Activated CD4-positive, alpha-beta T cell treated with anti-CD3 and anti-CD28 coated beads, Interleukin-2, Interleukin-6, amounts not matched to agents 100 ng/mL and 50 ng/mL, durations not matched to agents 16 hours and 8 hours (primary cell): ENCODE measurements around the gene BBS2.
"Not testable (repeated sequence)": the region's sequence is repeated elsewhere in the genome, so short reads cannot be mapped to it uniquely, and the experiment has no call there.

Source experiments
- DNase-seq: peaks from one replicate; pipeline ENCODE4 v3.0.0-alpha.2; 2020

Gene BBS2

DNA sequence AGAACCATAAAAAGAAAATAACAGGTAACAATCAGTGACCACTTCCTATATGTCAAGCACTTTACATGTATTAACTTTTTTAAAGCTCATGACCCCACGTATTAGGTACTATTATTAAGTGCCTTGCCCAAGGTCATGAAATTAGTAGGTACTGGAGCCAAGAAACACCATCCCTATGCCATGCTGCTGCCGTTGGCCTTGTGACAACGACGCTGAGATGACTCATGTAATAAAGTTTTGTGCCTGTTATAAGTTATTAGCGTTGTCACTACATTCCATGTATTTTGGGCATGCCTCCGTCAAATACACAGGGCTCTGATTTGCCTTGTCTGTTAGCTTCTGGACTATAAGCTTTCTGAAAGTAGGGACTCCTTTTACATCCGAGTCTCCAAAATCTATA lies 1.4 kb downstream of the BBS2 start:
- DNase-seq, result no peak

DNA sequence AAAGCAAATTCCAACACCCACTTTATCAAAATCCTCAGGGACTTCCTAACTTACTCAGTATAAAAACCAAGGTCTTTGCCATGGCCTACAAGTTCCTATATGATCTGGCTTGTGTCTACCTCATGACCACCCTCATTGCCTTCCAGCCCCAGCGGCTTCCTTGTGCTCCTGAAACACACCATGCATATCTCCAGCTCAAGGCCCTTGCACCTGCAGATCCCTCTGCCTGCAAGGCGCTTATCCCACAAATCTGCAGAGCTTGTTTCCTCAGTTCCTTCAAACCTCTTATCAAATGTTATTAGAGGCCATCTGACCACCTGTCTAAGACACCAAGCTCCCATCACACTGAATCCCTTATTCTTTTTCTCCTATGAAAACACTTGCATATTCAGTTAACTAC lies 2.6 kb downstream of the BBS2 start:
- DNase-seq, result no peak

DNA sequence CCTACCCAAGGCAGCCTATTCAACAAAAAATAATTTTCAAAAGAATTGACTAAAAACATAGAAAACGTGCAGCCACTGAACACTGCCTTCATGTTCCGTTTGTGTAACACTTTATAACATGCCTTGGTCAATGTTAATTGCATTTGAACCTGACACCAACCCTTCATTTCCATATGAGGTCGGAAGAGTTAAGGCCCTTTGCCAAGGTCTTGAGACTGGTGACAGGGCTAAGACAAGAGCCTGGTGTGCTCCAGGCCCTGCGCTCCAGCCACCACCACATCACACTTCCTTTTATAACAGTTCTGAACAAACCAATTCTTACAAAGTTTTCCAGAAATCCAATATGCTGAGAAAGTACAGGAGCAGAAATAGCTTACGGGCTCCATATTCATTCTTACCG lies 4.2 kb downstream of the BBS2 start:
- DNase-seq, result no peak

DNA sequence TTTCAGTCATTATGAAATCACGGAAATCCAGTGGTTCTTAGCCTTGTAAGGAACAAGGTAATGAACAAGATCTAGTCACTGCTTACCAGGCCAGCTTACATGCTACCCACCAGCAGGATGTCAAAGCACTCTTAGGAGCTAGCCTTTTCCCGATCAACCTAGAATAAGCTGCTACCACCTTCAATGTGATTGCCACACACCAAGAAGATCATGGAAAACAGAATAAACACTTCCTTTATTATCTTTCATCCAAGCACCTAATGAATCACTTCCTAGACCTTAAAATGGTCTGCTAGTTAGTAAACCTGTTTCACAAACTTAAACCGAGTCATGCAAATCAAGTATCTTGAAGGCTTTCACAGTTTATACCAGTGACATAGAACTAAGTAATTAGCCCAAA lies 5.0 kb downstream of the BBS2 start:
- DNase-seq, result no peak

DNA sequence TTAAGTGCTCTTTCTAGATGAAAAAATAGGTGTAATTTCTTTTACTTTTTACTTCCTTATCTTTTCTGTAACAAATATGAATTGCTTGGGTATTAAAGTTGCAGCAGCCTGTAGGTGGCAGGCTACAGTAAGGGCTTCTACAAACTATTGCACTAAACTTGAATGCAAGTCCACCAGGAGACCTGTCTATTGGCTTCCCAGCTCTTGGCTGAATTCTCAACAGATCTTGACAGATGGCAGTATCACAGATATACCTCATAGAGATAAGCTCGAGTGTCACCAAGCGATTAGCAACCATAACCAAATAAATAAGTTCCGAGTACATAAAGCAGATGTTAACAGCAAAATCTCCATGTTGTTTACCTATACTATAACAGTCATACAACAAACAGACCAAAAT lies 5.9 kb downstream of the BBS2 start:
- DNase-seq, result peak; percentile 35

DNA sequence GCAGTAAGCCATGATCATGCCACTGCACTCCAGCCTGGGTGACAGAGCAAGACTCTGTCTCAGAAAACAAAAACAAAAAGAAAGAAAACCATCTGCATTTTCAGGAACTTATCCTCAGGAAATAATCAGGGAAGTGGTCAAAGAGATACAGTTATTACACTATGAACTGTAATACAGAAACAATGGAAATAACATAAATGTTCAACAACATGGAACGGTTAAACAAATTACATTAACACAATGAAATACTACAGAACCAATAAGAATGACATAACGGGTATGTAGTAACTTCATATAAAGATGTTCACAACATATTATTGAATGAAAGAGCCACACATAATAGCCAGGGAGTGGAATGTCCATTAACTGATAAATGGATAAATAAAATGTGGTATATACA lies 6.7 kb downstream of the BBS2 start:
- no peak for DNase-seq

DNA sequence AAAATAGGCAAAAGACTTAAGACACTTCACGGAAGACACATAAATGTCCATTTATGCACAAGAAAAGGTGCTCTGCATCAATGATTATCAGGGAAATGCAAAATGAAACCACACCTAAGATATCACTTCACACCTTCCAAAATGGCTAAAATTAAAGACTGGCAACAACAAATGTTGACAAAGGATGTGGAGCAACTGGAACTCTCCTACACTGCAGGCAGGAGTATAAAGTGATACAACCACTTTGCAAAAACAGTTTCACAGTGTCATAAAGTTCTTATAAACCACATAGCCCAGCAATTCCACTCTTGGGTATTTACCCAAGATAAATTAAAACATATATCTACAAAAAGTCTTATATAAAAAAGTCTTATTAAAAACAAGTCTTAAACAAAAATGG lies 7.8 kb downstream of the BBS2 start:
- DNase-seq, result no peak

DNA sequence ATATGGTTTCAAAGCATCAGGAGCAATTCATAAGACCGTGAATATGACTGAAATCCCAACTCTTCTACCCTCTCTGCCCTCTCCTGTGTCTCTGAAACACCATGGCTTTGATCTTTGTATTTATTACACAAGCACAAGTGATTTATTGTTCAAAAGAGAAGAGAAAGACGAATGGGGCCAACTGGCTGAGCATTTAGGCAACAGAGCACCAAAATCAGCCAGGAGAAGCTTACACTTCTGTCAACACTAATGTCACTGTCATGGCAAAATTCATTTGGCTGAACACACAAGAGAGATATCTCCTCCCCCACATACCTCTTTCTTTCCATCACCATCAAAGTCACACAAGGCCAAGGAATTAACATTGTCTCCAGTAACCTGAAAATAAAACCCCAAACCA lies 9.3 kb downstream of the BBS2 start:
- DNase-seq, result no peak

DNA sequence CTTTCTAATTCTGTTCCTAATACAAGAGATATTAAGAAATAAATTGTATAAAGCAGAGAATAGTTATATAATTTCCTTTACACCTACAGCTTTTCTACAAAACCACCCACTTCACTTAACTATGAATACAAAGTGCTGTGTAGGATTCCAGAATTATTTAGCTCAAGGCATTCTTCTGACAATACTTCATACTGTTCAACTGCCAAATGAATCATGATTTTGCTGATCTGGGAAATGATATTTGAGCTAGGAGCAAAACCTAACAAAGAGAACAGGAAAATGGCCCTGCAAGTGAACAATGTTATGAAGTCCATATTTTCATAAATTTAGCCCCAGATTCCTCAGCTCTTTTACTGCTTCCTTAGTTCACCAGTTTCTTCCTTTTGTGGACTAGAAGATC lies 12.9 kb downstream of the BBS2 start:
- DNase-seq, result no peak

DNA sequence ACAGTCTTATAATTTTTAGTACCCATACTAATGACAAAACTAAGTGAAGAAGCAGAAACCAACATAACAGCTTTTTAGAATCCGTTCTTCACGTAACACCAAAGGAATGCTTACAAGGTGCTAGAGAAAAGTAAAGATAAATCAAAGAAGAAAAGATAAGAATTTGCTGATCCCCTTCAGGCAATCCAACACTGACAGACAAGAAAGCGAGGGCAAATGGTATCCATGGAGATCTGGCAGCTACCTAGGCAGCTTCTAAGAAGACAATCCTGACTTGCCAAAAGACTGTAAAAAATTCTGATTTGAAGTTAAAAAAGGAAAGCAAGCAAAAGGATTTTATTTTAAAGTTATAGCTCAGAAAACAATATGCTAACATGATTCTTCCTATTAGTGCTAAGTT lies 14.6 kb downstream of the BBS2 start:
- DNase-seq, result no peak

DNA sequence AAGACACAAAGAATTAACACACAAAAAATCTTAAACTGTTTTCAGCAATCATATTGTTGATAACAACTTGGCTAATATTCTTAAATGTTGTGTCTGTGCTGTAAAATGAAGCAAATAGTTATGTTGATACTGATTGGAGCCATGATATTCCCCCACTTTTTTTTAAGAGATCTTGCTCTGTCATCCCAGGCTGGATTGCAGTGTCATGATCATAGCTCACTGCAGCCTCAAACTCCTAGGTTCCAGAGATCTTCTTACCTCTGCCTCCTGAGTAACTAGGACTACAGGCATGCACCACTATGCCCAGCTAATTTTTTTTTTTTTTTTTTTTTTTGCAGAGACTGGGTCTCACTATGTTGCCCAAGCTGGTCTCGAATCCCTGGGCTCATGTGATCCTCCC lies 26.0 kb downstream of the BBS2 start:
- DNase-seq, result no peak

DNA sequence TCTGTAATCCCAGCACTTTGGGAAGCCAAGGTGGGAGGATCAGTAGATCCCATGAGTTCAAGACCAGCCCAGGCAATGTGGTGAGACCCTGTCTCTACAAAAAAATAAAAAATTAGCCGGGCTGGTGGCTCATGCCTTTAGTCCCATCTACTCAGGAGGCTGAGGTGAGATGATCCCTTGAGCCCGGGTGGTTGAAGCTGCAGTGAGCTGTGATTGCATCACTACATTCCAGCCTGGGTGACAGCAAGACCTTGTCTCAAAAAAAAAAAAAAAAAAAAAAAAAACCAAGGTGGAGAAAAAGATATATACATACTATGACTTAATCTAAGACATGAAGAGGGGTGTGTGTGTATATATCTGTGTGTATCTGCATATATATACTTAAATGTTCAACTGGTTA lies 26.7 kb downstream of the BBS2 start:
- no peak for DNase-seq

DNA sequence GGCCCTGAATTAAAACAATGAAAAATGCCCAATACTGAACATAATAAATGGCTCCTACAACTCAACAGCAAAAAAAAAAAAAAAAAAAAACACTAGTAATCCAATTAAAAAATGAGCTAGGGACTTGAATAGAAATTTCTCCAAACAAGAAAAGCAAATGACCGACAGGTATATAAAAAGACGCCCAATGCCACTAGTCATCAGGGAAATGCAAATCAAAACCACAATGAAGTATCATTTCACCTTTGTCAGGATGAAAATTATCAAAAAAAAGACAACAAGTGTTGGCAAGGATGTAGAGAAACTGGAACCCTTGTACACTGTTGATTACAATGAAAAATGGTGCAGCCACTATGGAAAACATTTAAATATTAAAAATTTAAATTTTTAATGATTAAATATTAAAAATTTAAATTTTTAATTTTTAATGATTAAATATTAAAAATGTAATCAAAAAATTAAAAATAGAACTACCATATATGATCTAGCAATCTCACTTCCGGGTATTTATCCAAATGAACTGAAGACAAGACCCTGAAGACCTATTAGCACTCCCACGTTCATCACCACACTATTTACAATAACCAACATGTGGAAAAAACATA lies 28.1 kb downstream of the BBS2 start:
- no peak for DNase-seq

DNA sequence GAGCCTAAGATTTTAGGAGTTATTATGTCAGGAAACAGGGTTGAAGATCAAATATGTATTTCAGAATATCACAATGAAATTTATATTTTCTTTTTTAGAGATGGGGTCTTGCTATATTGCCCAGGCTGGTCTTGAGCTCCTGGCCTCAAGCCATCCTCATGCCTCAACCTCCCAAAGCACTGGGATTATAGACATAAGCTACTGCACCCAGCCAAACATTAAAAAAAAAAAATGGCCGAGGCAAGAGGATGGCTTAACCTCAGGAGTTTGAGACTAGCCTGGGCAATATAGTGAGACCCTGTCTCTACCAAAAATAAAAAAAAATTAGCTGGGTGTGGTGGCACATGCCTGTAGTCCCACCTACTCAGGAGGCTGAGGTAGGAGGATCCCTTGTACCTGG lies 31.0 kb downstream of the BBS2 start:
- DNase-seq, result not testable (repeated sequence)

DNA sequence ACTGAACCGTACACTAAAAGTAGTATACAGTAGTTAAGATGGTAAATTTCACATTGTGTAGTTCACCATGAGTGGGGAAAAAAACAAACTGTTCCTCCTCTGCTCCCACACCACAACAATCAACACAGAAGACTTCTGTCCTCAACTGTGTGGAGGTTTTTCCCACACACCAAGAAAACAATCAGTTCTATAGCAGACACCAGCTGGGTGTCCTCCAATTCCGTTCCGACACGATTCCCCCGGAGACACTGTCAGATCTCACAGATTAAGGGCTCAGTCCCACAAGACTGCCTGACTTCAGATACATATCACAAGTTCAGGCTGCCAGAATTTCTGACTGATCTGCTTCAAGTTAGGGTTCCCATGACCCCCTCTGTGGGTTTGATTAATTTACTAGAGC lies 31.8 kb downstream of the BBS2 start:
- no peak for DNase-seq

DNA sequence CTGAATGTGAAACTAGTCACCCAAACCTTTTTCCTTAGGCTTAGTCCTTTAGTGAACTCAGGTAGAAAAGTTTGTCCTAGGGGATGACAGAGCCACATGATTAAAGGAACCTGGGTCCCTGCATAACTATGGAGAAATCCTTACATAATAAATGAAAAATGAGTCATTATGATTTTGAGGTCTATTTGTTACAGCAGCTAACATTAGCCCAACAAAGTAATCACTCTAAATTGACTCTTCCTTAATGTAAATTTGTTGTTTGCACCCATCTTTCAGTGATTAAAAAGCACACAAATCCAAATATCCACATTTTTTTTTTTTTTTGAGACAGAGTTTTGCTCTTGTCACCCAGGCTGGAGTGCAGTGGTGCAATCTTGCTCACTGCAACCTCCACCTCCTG lies 36.4 kb downstream of the BBS2 start:
- no peak for DNase-seq

DNA sequence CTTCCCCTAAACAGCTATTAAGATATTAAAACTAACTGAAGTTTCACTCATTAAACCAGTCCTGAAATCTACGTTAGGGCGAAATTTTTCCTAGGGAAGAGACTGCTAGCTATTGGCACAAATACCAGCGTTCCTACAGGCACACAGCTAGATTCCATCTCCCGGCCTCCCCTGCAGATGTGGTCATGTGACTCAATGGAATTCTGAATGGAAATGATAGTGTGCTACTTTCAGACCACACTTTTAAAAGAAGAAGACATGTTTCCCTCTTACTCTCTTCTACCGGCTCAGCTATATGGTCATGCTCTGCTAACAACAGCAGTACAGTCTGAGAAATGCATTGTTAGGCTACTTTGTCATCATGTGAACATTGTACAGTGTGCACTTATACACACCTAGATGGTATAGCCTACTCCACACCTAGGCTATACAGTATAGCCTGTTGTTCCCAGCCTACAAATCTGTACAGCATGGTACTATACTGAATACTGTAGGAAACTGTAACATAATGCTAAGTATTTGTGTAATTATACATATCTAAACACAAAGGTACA lies 37.1 kb downstream of the BBS2 start:
- DNase-seq, result no peak

DNA sequence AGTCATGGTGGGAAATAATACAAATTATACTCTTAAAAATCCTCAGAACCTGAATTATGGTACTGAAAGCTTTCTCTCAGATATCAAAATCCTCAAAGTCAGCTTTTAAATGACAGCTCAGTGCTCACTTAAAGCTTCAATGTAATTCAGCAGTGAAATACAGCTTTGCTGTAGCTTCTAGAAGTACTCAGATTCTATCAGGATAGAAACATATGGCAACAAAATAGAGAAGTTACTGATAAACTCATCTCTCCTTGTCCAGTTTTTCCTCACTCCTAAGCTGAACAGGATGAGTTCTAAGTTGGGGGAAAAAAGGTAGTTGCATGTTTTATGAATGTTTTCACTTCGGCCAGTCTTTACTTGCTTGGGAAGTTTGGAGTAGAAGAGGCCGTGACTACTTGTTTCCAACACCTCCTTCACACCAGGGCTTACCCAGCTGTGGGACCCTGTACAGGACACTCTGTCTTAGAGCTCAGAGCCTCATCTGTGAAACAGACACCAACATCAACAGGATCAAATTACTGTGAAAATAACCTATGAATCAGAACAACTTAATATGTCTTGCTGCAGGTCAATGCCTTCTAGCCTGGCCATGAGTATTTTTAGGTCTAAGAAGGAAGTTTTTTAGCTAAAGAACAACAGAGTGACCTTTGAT lies 38.2 kb downstream of the BBS2 start:
- no peak for DNase-seq

DNA sequence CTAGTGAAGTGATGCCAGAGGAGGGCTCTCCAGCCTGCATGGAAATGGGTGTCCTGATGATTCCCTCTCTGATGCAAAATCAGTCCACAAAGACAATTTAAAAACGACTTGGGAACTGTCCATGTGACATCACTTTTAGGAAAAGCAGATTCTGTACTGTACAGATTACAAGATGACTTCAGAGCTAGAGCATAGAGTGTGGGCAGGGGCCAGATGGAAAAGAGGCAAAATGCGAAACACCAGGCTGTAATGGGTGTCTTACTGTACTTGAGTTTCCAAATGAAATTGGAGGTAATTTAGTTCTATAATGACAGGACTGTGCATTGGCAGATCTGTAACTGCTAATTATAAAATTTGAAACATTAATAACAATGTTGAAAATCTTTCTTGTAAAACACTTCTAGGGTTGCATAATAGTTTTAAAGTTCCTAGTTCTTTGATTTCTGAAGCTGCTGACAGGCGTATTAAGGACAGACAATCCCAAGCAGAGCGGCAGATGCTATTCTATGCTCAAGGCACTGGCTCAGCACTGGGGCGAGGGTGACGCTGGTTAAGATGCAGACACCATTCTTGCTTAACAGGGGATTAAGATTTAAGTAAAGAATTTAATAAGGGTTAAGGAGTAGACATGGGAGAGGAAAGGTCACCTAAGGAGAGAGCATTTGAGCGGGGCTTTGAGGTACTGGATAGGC lies 38.9 kb downstream of the BBS2 start:
- no peak for DNase-seq

DNA sequence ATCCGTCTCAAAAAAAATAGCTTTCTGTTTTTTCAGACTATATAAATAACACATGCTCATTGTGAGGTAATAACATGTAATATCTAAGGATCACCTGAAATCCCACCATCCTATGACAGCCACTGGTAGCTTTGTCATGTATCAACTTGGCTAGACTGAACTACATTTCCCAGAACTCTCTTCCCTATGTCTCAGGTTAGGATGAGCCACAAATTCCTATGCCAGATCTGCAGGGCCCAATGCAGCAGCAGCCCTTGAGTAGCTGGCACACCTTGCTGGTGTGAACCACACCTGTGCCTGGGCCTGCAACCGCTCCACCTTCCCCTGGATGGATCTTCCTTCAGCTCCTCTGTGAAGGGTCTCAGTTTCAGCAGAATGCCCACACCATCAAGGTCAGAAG lies 40.4 kb downstream of the BBS2 start:
- DNase-seq, result no peak

DNA sequence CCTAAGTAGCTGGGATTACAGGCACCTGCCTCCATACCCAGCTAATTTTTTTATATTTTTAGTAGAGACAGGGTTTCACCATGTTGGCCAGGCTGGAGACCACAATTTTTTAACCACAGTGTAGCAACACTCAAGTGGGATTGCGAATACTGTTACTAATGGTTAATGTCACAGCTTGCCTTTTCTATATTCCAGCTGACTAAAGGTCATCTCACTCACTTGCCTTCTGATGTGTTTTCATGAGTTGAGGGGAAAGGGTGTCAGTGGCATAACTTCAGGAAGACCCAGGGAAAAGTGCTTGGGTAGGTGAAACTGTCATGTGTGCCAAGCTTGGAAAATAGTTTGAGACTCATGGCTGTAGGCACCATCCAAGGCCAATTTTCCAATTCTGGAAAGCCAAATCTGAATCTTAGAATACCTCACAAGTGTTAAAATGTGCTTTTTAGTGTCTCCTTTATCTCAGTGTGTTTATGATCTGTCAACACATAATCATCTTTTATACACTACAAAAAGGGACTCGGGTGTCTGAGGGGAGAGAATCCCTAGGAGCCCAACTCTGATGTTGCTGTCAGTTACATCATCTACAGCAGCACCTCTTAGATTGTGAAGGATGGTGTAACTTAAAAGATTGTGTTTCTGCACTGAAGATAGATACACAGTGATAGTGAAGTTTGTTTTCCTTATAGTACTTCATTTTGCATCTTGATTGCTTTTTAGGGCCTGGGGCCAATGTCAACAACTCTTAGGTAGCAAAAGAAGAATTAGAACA lies 41.4 kb downstream of the BBS2 start:
- no peak for DNase-seq

DNA sequence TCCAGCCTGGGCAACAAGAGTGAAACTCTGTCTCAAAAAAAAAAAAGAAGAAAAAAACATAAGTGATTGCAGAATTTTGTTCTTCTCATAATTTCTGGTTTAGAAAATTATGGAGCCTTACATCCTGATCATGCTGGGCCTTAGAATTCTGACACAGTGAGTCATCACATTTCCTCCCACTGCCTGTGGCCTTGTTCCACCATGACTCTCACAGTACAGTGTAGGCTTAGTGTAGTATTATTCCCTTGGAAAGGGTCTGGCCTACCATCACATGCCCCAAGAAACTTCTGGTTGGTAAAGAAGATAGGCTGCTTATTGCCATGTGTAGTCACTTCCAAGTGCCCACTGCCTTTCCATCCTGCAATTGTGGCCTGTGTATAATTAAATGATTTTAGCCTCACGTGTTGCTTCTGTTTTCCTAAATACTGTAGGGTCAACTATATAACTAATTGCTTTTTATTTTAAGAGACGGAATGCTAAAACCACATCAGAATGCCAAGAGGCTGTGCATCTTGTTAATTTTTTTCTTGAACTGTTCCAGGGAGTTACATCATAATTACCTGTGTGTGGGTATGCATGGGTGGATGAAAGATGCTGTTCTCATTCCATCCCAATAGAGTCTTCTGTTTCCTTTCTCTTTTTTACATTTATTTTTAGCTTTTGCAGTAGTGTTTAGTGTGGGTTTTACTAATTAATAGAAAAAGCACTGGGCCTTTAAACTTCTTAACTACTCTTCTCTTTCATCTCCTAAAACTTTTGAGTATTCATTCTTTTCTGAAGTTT lies 42.5 kb downstream of the BBS2 start:
- no peak for DNase-seq

DNA sequence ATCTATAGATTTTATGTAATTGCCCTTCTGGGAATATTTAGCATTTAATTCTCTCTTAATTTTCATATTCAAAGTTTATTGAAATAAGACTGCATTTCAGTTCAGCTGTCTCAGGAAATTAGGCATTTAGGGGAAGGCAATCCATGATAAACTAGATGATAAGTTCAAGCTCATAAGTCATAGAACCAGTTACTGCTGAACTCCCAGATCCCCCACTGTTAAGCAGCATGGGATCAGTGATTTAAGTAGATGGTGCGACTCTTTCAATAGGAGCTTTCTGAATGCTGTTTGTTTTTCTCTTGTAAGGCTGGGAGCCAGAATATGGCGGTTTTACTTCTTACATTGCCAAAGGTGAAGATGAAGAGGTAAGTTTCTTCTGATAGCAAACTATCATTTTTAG lies 44.6 kb downstream of the BBS2 start:
- DNase-seq, result no peak
